GM12864 (cell line): Measurements from ENCODE around the gene ZDHHC7.

Source experiments
- DNase-seq: peaks from one replicate; pipeline ENCODE4 v3.0.0-alpha.2; 2011; ENCODE audit warnings: low read depth
- H3K4me3 ChIP-seq: 2 replicates; pipeline ENCODE4 v1.5.1; 2011; ENCODE audit warnings: mild to moderate bottlenecking, low read depth, low read length, control low read depth
- TF ChIP-seq, protein P1 (sequence below): IDR thresholded peaks from 2 replicates; pipeline ENCODE4 v1.5.1; 2011; ENCODE audit warnings: low read depth, mild to moderate bottlenecking, moderate library complexity, low read length, control low read depth, inconsistent platforms; ENCODE audit errors: missing control alignments

The ZDHHC7 gene

DNA sequence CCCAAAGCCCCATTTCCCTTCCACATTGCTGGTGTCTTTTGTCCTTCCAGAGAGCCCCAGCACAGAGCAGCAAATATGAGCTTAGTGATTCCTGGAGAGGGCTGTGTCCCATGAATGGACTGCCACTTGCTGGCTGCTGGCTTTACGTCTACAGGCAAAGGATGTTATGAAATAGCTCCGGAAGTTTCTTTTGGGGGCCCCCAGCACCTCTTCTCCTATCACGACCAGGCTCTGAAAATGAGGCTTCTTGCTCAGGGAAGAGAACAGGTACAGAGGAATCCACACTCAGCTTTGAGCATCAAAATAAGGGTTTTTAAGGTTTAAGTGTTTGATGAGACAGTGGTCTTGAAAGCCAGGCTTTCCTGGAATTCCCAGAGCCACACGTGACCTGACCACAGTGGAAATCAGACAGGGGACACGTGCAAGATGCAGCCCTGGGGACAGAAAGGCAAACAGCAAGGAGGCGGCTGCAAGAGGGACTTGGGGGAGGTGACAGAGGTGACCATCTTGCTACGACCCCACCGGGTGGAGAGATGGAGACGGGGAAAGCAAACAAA lies 58.1 kb downstream of the ZDHHC7 start:
- H3K4me3 ChIP-seq: no peak overlapping the region
- DNase-seq: no peak
- TF ChIP-seq, protein P1, sequence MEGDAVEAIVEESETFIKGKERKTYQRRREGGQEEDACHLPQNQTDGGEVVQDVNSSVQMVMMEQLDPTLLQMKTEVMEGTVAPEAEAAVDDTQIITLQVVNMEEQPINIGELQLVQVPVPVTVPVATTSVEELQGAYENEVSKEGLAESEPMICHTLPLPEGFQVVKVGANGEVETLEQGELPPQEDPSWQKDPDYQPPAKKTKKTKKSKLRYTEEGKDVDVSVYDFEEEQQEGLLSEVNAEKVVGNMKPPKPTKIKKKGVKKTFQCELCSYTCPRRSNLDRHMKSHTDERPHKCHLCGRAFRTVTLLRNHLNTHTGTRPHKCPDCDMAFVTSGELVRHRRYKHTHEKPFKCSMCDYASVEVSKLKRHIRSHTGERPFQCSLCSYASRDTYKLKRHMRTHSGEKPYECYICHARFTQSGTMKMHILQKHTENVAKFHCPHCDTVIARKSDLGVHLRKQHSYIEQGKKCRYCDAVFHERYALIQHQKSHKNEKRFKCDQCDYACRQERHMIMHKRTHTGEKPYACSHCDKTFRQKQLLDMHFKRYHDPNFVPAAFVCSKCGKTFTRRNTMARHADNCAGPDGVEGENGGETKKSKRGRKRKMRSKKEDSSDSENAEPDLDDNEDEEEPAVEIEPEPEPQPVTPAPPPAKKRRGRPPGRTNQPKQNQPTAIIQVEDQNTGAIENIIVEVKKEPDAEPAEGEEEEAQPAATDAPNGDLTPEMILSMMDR: no peak

DNA sequence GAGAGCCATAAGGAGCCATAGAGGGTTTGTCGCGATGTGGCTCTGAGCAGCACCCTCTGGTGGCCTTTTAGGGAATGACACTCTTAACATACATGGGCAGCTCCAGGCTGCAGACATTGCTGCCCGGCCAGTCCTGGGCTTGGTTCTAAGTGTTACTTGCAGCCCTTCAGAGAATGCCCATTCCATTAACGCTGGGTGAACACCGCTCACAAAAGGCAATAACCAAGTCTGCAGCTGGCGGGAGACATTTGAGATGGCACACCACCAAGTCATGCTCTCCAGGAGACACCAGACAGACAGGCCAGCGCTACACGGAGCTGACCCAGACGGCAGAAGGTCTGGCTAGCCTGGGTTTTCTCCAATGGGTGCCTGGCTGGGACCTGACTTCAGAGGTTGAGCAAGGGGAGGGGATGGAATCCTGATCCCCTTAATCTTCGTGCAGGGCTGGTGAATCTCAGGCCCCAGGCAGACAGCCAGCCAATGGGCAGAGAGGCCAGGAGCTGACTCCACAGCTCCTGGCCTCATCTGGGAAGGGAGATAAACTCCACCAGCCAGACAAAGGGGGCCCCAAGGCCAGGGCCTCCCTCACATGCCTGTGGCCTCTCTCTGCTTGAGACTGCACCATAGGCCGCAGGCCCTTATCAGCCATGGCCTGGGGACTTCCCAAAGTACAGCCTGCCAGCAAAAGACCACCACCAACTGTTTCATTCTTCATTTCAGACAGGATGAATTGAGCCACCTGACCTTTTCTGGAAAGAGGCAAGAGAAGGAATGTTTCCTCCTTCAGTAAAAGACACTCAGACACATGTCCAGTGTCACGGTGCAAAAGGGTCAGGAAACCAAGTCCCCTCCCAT lies 58.8 kb downstream of the ZDHHC7 start:
- DNase-seq: peak; percentile 30

DNA sequence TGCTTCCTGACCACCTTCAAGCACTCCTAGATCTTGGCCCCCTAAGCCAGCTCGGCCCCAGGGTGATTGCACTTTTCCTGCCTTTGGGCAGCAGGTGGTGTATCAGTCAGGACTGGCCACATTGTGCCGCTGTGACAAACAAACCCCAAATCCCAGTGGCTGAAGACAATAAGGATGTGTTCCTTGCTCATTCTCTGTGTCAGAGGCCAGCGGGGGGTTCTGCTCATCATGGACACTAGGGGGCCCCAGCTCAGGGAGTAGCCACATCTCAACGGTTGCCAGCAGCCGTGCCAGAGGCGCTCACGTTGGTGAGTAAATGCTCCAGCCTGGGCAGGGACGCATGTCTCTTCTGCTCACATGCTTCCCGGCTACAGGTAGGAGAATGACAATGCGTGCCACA lies 60.4 kb downstream of the ZDHHC7 start:
- no peak overlapping the region for H3K4me3 ChIP-seq
- TF ChIP-seq, protein P1: peak; percentile 64
- DNase-seq: no peak

More for the DNA sequence above, 58.8 kb downstream of the ZDHHC7 start:
- H3K4me3 ChIP-seq: no peak overlapping the region
- TF ChIP-seq, protein P1: peak; percentile 94

DNA sequence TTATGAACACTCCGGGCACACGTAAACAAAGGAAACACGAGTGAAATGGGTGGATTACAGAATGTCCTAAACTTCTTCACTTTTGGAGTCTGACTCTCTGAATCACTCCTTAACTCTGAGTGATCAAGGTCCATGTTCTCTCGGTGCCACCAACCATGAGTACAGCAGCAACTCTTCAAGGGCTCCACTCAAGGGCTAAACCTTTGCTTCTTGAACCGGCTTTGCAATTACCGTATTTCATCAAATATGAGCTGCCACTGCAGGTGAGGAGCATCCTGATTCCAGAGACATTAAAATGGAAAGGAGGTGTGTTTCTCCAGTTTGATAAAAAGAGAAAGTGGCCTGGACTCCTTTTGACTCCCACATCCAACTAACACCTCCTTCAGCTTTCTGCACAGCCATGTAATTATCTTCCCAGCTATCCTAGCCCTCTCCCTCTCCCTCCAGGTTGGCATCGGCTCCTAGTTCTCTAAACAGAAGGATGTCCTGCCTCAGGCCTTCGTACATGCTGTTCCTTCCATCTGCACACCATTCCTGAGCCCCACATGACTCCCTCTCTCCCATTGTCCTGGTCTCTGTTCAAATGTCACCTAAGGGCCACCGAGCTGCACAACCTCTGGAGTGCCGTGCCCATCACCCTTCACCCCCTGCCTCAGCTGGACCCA lies 61.4 kb downstream of the ZDHHC7 start:
- TF ChIP-seq, protein P1: no peak

DNA sequence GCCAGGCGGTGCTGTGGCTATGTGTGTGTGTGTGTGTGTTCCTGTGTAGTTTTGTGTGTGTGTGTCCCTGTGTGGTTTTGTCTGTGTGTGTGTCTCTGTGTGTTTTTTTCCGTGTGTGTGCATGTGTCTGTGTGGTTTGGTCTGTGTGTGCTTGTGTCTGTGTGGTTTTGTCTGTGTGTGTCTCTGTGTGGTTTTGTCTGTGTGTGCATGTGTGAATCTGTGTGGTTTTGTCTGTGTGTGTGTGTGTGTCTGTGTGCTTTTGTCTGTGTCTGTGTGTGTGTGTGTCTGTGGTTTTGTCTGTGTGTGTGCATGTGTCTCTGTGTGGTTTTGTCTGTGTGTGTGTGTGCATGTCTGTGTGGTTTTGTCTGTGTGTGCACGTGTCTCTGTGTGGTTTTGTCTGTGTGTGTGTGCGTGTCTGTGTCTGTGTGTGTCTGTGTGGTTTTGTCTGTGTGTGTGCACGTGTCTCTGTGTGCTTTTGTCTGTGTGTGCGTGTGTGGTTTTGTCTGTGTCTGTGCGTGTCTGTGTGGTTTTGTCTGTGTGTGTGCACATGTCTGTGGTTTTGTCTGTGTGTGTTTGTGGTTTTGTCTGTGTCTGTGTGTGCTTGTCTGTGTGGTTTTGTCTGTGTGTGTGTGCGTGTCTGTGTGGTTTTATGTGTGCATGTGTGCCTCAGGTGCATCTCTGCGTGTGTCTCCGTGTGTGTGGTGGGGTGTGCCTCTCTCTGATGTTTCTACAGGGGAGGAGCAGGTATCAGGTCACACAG lies 62.3 kb downstream of the ZDHHC7 start:
- TF ChIP-seq, protein P1: no peak
- H3K4me3 ChIP-seq: no peak overlapping the region
- no peak for DNase-seq

More for the DNA sequence above, 61.4 kb downstream of the ZDHHC7 start:
- no peak overlapping the region for H3K4me3 ChIP-seq
- no peak for DNase-seq

DNA sequence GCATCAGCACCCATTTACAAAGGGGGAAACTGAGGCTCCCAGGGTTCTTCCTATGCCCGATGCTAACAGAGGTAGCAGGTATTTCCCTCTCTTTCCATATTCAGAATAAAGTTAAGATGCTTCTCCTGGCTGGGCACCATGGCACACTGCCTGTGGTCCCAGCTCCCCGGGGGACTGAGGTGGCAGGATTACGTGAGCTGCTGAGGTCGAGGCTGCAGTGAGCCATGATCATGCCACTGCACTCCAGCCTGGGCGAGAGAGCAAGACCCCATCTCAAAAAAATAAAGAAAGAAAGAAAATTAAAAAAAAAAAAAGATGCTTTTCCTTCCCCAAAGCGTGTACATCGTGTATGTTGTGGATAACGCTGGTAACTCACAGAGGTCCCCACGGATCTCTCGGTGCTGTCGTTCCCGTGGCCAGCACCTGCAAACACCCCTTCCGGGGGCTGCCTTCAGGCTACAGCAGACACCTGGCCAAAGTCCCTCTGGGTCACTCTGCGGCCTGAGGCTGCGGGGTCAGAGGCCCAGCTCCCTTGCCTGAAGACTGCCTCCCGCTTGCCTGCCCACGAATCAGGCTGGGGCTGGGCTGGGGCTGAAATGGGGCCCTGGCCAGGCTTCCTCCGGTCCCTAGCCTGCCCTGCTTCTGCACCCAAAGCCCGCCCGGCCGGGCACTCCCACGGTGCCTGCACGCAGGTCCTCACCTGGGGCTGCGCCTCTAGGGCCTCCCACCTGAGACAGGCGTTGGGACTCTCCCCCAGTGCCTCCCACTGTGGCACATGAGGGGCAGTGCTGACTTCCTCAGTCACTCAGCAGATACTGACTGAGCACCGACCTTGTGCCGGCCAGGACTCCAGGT lies 63.1 kb downstream of the ZDHHC7 start:
- no peak for DNase-seq
- no peak overlapping the region for H3K4me3 ChIP-seq
- TF ChIP-seq, protein P1: no peak
